Measurements from ENCODE around the gene FAM193B.
"Not testable (repeated sequence)": the region's sequence is repeated elsewhere in the genome, so short reads cannot be mapped to it uniquely, and the experiment has no call there.

The FAM193B gene

DNA sequence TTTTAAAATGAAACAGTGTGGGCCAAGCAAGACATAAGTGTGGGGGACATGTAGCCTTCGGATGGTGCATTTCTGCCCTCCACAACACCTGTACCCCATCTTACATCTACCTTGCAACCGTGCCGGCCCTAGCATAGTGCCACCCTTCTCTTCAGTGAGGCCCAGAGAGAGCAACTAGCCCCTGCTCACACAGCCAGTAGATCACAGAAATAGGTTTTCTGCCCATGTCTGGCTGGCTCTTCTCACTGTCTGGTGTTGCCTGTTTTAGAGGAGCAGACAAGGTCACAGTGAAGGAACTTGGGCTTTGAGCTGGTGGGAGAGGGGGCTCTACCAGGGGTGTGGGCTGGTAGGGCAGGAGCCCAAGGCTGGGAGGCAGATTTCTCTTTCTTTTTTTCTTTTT, 68.1 kb downstream of the FAM193B start:
- no peak for DNase-seq (ENCODE audit: low read depth, low spot score)

DNA sequence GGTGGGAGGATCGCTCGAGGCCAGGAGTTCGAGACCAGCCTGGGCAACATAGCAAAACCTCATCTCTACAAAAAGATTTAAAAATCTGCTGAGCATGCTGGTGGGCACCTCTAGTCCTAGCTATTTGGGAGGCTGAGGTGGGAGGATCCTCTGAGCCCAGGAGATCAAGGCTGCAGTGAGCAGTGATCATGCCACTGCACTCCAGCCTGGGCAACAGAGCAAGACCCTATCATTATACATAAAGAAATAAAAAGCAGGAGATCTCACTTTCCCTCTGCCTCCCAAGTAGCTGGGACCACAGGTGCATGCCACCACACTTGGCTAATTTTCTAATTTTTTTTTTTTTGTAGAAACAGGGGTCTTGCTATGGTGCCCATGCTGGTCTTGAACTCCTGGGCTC, 68.6 kb downstream of the FAM193B start:
- DNase-seq (ENCODE audit: low read depth, low spot score) = not testable (repeated sequence)

DNA sequence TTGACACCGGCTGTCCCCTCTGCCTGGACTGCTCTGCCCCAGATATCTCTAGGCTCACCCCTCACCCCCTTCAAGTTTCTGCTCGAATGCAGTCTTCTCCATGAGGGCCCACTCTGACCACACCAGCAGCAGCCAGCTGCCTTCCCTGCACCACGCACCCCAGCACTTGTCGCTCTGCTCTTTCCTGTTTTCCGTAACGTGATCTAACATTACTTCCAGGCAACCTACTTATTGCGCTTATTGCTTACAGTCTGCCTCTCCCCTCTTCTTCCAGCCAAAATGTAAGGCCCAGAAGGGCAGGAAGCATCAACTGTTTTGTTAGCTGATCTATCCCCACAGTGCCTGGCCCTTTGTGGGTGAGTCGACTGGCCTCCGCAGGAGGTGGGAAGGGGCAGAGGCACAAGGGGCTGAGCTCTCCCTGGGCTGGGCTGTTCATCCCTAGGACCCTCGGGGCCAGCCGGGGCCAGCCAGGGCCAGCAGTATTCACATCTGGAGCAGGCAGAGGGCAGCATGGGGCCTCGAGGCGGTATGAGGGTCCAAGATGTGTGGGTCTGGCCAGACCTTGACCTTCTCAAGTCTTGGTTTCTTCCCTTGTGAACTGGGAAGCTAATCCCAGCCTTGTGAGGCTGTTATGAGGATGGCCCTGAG, 69.3 kb downstream of the FAM193B start:
- DNase-seq (ENCODE audit: low read depth, low spot score) = no peak

DNA sequence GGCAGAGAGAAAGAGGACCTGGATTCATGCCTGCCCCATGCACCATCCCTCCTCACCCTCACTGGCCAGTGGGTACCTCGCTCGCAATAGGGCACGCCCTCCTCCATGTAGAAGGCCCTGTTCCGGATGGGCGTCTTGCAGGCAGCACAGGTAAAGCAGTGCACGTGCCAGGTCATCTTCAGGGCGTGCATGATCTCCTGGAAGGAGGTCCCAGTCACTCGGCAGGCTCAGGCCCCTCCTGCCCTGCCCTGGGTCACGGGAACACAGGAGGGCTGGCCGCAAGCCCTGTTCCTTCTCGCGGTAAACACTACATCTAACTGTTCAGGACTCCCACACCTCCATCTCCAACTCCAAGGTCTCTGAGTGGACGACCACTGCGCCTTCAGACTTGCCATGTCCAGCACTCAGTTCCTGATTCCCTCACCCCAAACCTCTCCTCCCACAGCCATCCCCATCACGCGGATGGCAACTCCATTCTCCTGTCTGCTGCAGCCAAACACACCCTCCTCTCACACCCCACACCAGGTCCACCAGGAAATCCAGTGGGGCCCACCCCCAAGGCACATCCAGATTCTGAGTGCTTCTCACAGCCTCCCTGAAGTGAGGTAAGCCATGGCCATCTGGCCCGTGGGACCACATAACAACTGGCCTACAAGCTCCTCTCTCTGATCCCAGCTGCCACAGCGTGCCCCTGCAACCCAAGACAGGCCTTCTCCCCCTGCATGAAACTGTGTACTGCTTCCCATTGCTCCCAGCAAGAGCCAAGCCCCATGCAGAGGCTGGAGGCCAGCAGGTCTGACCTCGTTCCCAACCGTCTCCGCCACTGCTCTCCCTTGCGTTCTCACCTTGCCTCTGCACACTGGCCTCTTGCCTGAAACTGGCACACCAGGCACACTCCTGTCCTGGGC, 70.1 kb downstream of the FAM193B start:
- DNase-seq (ENCODE audit: low read depth, low spot score) = no peak

DNA sequence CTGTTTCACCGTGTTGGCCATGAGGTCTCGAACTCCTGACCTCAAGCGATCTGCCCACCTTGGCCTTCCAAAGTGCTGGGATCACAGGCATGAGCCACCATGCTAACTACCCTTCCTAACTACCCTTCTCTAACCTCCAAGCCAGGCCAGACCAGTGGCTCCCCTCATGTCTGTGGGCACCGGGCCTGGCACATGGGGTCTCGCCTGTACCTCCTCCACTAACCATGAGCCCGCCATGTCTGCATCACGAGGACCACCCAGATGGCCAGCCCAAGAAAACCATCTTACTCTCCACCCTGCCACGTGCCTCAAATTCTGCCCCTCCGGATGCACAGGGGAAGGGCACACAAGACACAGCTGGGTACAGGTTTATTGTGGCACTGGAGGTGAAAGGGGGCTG, 71.3 kb downstream of the FAM193B start:
- DNase-seq (ENCODE audit: low read depth, low spot score) = no peak

DNA sequence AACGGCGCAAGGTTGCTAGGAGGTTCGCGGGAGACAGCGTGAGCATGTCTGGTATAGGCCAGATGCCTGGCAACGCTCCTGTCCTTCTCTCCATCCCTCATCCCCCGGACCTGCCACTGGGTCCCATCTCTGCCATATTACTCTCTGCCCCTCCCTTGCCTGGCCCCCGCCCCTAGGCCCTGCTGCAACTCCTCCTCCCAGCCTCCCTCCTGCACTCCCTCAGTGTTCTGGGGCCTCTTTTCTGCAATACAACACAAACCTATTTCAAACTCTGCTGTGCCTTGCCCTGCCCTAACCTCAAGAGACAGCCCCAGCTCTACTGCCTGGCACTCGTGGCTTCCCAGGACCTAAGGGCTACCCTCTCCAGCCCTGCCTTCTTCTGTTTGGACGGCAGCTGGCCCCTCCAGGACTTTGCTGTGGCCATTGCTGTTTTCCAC, 72.0 kb downstream of the FAM193B start:
- no peak for DNase-seq (ENCODE audit: low read depth, low spot score)

DNA sequence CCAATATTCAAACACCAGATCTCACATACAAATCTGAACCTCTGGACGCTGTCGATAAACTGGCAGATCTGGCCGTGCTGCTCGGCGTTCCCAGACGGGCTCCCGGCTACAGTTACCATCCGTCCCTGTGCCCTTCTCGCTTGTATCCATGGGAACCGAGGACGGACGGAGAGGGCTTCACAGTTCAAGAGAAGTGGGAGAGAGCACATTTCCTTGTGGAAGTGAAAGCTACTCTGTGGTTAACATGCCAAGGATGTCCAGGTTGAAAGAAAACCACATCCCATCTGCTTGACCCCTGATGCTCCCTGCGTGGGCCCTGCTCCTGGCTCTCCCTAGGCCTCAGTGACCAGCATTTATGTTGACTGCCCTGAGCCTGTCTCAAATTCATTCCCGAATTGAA, 74.6 kb downstream of the FAM193B start:
- DNase-seq (ENCODE audit: low read depth, low spot score) = no peak

DNA sequence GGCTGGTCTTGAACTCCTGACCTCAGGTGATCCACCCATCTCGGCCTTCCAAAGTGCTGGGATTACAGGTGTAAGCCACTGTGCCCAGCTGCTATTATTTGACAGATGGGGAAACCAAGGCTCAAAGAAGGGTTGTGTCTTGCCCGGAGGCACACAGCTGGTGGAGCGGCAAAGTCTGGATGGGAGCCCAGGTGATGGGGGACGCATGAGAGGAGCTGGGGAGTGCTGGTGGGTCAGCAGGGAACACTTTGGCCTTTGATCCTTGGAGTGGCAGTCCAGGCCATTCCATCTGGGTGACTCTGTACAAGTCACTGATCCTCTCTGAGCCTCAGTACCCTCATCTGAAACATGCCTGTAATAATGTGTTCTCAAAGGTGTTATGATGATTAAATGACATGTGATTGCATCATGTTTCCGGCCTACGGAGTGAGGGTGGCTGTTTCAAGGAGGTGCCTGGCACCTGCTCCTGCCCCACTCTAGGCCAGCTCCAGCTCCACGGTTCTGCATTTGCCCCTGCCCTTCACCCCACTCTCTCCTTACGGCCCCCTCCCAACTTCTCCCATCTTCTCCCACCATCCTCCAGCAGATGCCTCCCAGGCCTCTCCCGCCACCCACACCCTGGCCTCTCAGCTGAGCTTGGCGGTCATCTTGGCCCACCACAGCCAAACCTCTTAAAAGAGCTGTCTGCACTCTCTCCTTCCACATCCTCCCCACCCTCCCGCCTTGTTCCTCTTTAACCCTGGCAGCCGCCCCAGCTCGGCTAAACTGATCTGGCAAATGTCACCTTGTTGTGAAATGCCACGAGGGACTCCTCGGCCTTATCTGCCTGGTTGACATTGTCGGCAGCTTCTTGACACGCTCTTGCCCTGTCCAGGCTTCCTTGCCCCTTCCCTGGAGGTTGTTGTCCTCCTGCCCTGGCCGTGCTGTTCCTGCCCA, 75.4 kb downstream of the FAM193B start:
- DNase-seq (ENCODE audit: low read depth, low spot score) = no peak

DNA sequence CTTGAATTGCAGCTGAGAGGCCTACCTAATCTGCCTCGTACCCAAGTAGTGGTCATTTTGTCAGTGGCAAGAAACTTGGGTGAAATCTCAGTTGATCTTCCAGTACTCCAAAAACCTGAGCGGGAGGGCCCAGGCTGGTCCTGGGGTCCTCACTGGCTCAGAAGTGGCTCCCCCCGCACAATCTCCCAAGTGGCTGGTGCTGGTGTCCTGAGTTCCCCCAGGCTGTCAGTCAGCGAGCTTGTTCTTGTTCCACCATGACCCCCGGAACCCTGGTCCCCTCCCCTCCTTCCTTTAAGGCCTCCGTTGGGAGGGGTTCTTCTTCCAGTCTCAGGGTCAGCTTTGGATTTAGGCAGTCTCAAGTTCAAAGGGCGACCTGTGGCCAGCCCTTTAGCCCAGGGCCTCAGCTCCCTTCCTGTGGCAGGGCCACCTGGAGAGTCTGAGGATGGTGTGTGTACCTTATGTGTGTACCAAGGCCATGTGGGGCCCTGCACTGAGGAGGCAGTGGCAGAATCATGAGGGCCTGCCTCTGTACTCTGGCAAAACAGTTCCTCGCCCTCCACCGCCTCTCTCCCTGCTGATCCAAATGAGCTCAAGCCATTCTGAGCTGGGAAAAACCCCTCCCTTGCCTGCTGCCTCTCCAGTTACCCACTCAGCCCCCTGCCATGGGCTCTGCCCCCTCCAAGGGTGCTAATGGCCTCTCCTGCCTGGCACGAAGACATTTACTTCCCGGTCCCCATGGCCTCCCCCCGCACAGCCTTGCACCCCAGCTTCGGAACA, 76.5 kb downstream of the FAM193B start:
- no peak for DNase-seq (ENCODE audit: low read depth, low spot score)

DNA sequence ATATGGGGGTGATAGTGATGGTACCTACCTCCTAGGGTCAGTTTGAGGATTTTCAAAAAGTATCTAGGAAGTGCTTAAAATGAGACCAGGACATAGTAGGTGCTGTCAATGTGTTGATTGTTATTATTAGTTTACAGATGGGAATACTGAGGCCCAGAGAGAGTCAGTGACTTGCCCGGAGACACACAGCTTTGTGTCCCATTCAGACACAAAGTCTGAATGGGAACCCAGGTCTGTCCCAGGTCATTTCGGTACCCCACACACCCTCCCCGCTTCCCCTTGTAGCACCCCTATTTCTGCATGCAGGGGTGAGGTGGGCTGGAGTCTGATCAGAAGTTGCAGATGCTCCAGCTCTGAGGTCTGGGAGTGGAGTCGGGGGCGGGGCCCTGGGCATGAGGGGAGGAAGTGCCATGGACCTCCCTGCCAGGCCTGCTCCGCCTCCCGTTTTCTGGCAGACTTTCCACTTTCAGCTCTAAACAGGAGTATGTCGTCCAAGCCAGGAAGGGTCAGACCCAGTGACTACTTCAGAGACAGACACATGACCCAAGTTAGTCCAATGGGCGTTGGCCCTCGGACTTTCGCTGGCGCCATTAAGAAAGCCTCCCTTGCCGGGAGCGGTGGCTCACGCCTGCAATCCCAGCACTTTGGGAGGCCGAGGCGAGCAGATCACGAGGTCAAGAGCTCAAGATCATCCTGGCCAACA, 77.7 kb downstream of the FAM193B start:
- DNase-seq (ENCODE audit: low read depth, low spot score) = no peak

DNA sequence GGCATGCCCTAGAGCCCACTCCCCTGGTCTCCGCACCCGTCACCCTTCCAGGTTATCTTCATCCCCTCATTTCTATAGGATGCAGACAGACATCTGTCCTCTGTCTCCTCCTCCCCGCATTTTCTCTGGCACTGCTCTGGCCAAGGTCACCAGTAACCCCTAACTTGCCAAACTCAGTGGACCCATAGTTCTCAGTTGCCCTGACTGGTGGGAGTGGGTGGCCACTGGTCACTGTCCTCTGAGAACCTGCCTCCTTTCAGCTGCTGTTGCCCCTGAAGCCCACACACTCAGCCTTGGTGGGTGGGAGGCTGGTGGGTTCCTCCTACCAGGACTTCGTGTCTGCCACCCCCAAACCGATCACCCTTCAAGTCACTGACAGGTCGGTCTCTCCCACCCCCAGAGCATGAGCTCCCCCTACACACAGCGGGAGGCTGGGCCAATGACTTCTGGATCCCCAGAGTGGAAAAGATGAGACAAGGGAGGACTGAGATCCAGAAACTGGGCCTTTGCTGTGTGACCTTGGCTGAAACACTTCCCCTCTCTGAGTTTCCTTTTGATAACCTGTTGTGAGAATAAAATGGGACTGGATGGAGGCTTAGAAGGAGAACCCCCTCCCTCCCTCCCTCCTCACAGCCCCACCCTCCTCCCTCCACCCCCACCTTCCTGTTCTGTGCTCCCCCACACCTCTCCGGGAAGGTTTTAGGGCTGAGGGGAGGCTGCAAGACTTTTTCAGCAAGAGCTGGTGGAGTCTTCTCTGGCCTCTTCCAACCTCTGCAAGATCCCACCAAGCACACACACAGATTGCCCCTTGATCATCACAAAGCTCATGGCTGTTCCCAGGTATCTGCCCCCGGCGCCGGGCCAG, 78.6 kb downstream of the FAM193B start:
- no peak for DNase-seq (ENCODE audit: low read depth, low spot score)

DNA sequence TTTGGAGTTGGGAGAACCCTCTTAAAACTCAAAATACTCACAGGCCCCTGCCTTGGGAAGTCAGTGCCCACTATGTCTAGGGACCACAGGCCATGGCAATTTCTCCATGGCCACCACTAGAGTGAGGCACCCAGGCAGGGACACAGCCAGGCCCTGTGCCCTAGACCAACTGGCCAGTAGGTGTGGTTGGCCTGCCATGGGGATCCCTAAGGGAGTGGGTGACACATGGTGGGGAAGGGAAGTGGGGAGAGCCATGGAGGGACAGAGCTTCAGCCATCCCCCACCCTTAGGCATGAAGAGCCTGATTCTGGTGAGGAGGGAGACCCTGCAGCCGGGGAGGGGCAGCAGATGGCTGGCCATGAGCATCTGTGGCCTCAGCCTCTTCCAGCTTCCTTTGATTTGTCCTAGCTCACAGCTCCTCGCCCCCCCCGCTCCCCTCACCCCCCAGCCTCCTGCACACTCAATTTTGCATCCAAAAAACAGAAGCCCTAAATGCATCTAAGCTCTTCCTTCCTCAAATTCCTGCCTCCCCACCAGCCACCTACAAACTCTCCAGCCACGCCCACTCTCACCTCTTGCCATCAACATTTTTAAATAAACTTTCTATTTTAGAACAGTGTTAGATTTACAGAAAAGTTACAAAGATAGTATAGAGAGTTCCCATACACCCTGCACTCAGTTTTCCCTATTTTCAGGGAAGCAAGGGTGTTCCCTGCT, 79.4 kb downstream of the FAM193B start:
- no peak for DNase-seq (ENCODE audit: low read depth, low spot score)

DNA sequence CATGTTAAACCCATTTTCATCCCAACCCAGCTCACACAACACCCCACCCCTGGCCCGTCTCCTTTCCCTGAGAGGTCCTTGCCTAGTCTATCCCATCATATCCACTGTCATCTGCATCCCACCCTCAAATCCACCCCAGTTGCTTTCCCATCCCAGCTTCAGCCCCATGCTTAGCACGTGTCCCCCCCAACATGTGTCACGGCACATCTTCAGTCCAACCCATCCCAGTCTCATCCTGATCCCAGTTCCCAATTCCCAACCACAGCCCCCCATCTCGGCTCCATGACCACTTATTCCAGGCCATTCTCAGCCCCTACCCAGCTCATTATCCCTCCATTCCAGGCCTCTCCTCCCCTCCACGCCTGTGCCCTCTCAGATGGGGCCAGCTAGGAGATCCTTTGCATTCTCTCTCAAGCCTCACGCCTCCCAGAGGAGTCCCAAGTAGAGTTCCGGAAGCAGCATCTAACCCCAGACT, 80.3 kb downstream of the FAM193B start:
- DNase-seq (ENCODE audit: low read depth, low spot score) = no peak

DNA sequence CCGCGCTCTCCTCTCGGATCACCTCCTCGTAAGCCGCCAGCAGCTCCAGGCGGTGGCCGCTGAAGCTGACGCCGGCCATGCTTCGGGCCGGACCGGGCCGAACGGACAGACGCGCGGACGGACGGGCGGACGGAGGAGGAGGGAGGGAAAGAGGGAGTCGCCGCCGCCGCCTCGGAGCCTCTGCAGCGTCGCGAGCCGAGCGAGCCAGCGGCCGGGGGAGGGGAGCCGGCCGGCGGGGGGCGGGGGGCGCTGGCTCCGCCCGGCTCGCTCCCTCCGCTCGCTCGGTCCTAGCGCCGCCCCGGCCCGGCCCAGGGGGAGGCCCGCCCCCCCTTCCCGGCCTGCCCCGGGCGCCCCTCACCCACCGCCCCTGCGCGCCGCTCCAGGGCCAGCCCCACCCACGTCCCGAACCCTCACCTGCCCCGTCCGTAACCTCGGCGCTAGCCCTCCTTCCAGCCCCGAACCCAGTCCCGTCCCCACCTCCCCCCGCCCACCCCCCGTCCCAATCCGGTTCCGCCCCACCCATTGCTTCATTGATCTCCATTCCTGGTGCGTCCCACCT, 80.8 kb downstream of the FAM193B start, which contains the start of gene DBN1:
Gene DBN1, minus strand, starts transcription at position 192 of the 559 bp plus-strand sequence. Its CDS starts 113 bp downstream, at position 79.
- DNase-seq (ENCODE audit: low read depth, low spot score) = no peak

DNA sequence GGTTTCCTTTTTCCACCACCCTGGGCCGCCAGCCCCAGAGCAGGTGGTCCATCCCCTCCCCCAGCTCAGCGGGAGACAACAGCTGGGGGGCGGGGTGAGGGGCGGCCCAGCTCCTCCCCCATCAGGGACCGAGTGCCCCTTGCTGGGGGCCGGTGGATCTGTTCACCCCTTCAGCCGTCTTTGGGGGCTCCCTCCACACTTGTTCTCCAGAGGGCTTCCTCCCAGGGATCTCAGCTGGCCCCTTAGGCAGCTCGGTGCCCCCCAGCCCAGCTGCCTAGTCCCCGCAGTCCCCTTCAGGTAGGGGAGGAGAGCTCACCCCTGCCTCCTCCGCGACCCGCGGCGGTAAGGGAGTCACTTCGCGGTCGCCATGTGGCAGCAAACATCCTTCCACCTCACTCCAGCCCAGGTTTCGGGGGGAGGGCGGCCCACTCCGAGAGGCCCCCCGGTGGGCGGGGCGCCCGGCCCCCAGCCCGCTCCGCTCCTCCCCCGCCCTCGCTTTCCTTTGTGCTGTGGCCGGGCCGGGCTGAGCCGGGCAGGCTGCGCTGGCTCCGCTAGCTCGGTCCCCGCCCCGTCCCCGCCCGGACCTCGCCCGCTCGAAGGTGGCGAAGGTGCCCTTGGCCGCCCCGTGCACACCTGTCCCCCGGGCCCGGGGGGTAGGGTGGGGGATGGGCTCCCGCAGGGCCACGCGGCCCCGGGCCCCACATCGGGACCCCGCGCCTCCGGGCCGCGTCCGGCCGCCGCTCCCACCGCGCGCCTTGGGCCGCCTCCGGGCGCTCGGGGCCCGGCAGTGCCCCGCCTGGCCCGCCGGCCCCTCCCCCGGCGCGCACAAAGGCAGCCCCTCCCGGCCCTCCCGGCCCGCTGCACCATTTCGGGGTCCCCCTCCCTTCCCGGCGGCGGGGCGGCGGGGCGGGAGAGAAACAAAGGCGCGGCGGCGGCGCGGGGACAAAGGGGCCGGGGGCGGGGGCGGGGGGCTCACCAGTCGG, 81.6 kb downstream of the FAM193B start:
- DNase-seq (ENCODE audit: low read depth, low spot score) = no peak

DNA sequence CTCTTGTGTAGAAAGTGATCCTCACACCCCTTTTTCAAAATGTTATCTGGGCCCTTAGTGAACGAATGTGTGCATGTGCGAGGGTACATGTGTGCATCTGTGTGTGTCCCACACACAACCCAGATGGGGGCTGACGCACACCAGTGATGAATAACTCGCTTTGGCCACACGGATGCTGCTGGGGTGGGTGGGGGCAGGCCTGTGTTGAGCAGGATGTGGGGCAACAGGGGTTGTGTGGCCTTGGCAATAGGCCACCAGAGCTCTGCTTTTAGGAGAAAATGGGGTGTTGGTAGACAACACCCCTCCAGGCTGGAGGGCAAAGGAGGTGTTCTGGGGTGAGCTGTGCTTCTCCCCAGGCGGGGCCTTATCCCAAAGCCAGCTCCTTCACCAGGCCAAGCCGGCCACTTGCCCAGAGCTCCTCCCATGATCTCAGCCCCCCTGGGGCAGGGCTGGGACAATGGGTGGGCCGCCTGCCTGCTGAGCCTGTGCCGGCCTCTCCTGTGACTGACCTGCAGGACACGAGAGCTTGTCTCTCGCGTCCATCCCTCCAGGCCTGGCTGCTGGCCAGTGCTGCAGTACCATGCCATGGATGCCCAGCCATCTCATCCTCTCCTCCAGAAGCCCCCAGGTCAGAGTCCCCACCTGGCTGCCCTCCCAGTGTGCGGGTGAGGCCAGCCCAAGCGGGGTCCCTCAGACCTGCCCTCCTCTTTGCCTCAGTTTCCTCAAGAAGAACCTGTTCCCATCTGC, 82.6 kb downstream of the FAM193B start:
- DNase-seq (ENCODE audit: low read depth, low spot score) = no peak
